Mesendoderm (in vitro differentiated cells): ENCODE data around the gene EGFL8.
"Not testable (repeated sequence)": the region's sequence is repeated elsewhere in the genome, so short reads cannot be mapped to it uniquely, and the experiment has no call there.

ENCODE experiments used
- DNase-seq: peaks from one replicate; pipeline ENCODE4 v3.0.0; 2013
- H2AK5ac ChIP-seq: 2 replicates; pipeline ENCODE4 v1.6.1; 2013; ENCODE audit warnings: low read length, inconsistent platforms
- H2BK120ac ChIP-seq: 2 replicates; pipeline ENCODE4 v1.6.1; 2013; ENCODE audit warnings: low read depth, mild to moderate bottlenecking, low read length, moderate library complexity, mixed read lengths
- H2BK15ac ChIP-seq: replicated peaks from 2 replicates; pipeline ENCODE4 v1.6.1; 2013; ENCODE audit warnings: low read depth, mild to moderate bottlenecking, moderate library complexity
- H2BK5ac ChIP-seq: 2 replicates; pipeline ENCODE4 v1.6.1; 2013; ENCODE audit warnings: low read length, inconsistent platforms
- H3K18ac ChIP-seq: 2 replicates; pipeline ENCODE4 v1.6.1; 2013; ENCODE audit warnings: mild to moderate bottlenecking, low read length, mixed read lengths
- H3K23ac ChIP-seq: one replicate; pipeline ENCODE4 v1.6.1; 2013; ENCODE audit warnings: low read length
- H3K27ac ChIP-seq: 2 replicates; pipeline ENCODE4 v1.5.1; 2013; ENCODE audit warnings: low read depth, mild to moderate bottlenecking, inconsistent platforms, low read length, moderate library complexity
- H3K27me3 ChIP-seq: 2 replicates; pipeline ENCODE4 v1.6.1; 2013; ENCODE audit warnings: low read length, control low read depth, mild to moderate bottlenecking, inconsistent platforms; ENCODE audit not compliant: insufficient read depth, poor library complexity
- H3K36me3 ChIP-seq: 2 replicates; pipeline ENCODE4 v1.6.1; 2013; ENCODE audit warnings: low read length, inconsistent platforms; ENCODE audit not compliant: control insufficient read depth, insufficient read depth
- H3K4ac ChIP-seq: one replicate; pipeline ENCODE4 v1.6.1; 2013; ENCODE audit warnings: low read depth, mild to moderate bottlenecking, low read length, moderate library complexity
- H3K4me1 ChIP-seq: 2 replicates; pipeline ENCODE4 v1.6.1; 2013; ENCODE audit warnings: low read depth, low read length, inconsistent platforms; ENCODE audit not compliant: control insufficient read depth
- H3K4me2 ChIP-seq: 2 replicates; pipeline ENCODE4 v1.6.1; 2013; ENCODE audit warnings: low read length
- H3K4me3 ChIP-seq: 2 replicates; pipeline ENCODE4 v1.5.1; 2013; ENCODE audit warnings: mild to moderate bottlenecking, low read length
- H3K56ac ChIP-seq: one replicate; pipeline ENCODE4 v1.6.1; 2013; ENCODE audit warnings: low read length
- H3K79me1 ChIP-seq: 2 replicates; pipeline ENCODE4 v1.6.1; 2013; ENCODE audit warnings: low read length, inconsistent platforms
- H3K79me2 ChIP-seq: 2 replicates; pipeline ENCODE4 v1.6.1; 2013; ENCODE audit warnings: mild to moderate bottlenecking, low read length; ENCODE audit not compliant: control insufficient read depth, insufficient read depth
- H3K9ac ChIP-seq: 2 replicates; pipeline ENCODE4 v1.6.1; 2013; ENCODE audit warnings: low read length, inconsistent platforms
- H4K5ac ChIP-seq: one replicate; pipeline ENCODE4 v1.6.1; 2013; ENCODE audit warnings: low read length
- H4K8ac ChIP-seq: one replicate; pipeline ENCODE4 v1.6.1; 2013; ENCODE audit warnings: low read depth, mild to moderate bottlenecking, control low read depth, low read length, moderate library complexity
- WGBS: extraction: QIAGEN DNeasy Blood & Tissue Kit; methylation state at CpG from one replicate; pipeline ENCODE4 v1.1.7; 2013; ENCODE audit warnings: low lambda C conversion rate, missing lambda C conversion rate; ENCODE audit not compliant: insufficient coverage; ENCODE audit errors: extremely low coverage; 5-methylcytosine and 5-hydroxymethylcytosine counted together

The EGFL8 gene

DNA sequence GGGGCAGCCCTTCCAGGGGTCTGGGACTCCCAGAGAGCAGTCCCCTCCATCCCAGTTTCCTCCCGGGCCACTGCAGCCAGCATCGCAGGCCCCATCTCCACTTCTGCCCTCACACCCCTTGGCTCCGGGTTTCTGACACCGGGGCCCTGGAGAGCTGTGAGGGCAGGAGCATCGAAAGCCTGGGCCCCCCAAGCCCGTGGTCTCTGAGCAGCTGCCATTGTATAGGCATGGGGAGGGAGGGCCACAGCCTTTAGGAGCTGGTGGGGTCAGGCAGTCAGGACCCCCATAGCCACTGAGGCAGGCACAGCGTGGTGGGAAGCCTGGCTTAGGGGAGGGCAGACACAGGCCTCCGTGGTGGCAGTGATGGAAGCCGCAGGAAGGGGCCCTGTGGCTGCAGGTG, 37.8 kb downstream of the EGFL8 start:
- Histone ChIP-seq H3K56ac (no peak overlapping the region), H3K4ac (no peak overlapping the region), H2BK5ac (no peak overlapping the region), H3K23ac (no peak overlapping the region), H3K79me2 (no peaks in the 10 kb centered on the region), H3K4me1 (no peaks in the 10 kb centered on the region), H3K9ac (no peak overlapping the region), H3K27me3 (no peaks in the 10 kb centered on the region), H3K79me1 (no peaks in the 10 kb centered on the region), H3K27ac (no peak overlapping the region), H2BK120ac (no peak overlapping the region), H3K18ac (no peak overlapping the region), H3K4me3 (no peak overlapping the region), H2AK5ac (no peak overlapping the region), H3K4me2 (no peak overlapping the region), H4K8ac (no peak overlapping the region), H4K5ac (no peak overlapping the region), H3K36me3 (no peaks in the 10 kb centered on the region), H2BK15ac (no peak overlapping the region)
- WGBS = no CpG with 5 or more reads among the region's 9 CpGs
- DNase-seq = no peak

DNA sequence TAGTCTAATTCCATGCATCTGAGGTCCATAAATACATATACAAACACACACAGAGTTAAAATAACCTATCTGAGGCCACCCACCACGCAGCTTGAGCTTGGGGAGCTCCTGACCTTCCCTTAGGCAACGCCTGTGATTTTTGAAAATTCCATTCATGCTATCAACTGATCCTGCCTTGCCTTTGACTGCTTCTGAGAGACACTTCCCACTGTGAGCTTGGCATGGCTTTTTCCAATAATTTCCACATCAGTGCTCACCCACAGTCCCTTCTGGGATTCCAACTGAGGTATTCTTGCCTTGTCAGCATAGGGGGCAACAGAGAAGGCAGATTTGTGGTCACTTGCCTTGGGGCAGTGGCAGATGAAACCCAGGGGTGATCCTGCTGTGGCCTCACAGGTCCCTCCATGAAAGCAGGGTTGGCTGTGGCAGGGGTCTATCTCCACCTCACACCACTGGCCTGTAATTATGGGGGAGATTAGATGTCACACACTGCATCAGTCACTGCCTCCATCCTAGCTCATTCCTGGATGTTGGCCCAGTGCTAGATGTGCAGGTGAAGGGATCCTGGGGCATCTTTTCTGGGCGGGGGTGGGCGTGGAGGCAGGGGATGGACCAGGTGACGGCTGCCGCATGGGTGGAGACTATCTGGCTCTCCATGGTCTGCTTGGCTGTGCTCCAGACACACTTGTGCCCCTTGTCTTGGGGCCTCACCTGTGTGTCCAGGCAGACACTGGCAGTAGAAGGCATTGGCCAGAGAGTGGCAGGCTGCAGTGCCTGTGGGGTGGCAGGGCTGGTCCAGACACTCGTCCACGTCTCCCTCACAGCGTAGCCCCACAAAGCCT, 39.3 kb downstream of the EGFL8 start:
- H3K23ac ChIP-seq = no peak overlapping the region
- WGBS = no CpG with 5 or more reads among the region's 9 CpGs
- no peaks in the 10 kb centered on the region for H3K27me3 ChIP-seq
- no peak overlapping the region for H2BK5ac ChIP-seq
- H3K27ac ChIP-seq = no peak overlapping the region
- no peaks in the 10 kb centered on the region for H3K36me3 ChIP-seq
- no peak overlapping the region for H3K9ac ChIP-seq
- no peak overlapping the region for H2AK5ac ChIP-seq
- no peak overlapping the region for H3K4me3 ChIP-seq
- H4K8ac ChIP-seq = no peak overlapping the region
- no peak overlapping the region for H4K5ac ChIP-seq
- H2BK120ac ChIP-seq = no peak overlapping the region
- no peak overlapping the region for H3K18ac ChIP-seq
- H3K56ac ChIP-seq = no peak overlapping the region
- H3K79me1 ChIP-seq = no peaks in the 10 kb centered on the region
- no peak overlapping the region for H2BK15ac ChIP-seq
- H3K4me1 ChIP-seq = no peaks in the 10 kb centered on the region
- no peaks in the 10 kb centered on the region for H3K79me2 ChIP-seq
- no peak overlapping the region for H3K4ac ChIP-seq
- DNase-seq = no peak
- H3K4me2 ChIP-seq = no peak overlapping the region

GRCh38 chr6:32204268-32204715, 39.9 kb downstream of the EGFL8 start:
- Histone ChIP-seq H3K27me3 (no peaks in the 10 kb centered on the region), H3K79me2 (no peaks in the 10 kb centered on the region), H3K4me1 (no peaks in the 10 kb centered on the region), H3K4me2 (no peak overlapping the region), H4K8ac (no peak overlapping the region), H3K27ac (no peak overlapping the region), H2BK120ac (no peak overlapping the region), H2AK5ac (no peak overlapping the region), H3K36me3 (no peaks in the 10 kb centered on the region), H3K4ac (no peak overlapping the region), H3K18ac (no peak overlapping the region), H3K4me3 (no peak overlapping the region), H3K9ac (no peak overlapping the region), H3K79me1 (no peaks in the 10 kb centered on the region), H2BK5ac (no peak overlapping the region), H3K56ac (no peak overlapping the region), H2BK15ac (no peak overlapping the region), H3K23ac (no peak overlapping the region), H4K5ac (no peak overlapping the region)
- no CpG with 5 or more reads among the region's 3 CpGs for WGBS
- no peak for DNase-seq

DNA sequence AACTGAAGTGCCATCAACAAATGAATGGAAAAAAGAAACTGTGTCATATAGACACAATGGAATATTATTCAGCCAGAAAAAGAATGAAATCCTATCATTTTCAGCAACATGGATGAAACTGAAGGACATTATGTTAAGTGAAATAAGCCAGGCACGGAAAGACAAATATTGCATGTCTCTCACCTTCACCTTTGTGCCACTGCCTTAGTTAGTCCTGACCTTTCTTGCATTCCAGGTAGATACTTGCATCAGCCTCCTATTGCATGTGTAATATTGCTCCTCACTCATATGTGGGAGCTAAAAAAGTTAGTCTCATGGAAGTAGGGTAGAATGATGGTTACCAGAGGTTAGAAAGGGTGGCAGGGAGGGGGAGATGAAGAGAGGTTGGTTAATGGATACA, 44.6 kb downstream of the EGFL8 start:
- no peak overlapping the region for H2BK15ac ChIP-seq
- H4K8ac ChIP-seq = no peak overlapping the region
- no peak overlapping the region for H3K18ac ChIP-seq
- H3K4me1 ChIP-seq = no peaks in the 10 kb centered on the region
- no peak overlapping the region for H3K4ac ChIP-seq
- H3K36me3 ChIP-seq = no peaks in the 10 kb centered on the region
- no peak overlapping the region for H2AK5ac ChIP-seq
- H3K4me3 ChIP-seq = no peak overlapping the region
- H3K27ac ChIP-seq = no peak overlapping the region
- no peaks in the 10 kb centered on the region for H3K27me3 ChIP-seq
- no peak overlapping the region for H4K5ac ChIP-seq
- H3K79me2 ChIP-seq = no peaks in the 10 kb centered on the region
- no CpG with 5 or more reads among the region's 1 CpG for WGBS
- H2BK5ac ChIP-seq = no peak overlapping the region
- no peak overlapping the region for H3K4me2 ChIP-seq
- no peaks in the 10 kb centered on the region for H3K79me1 ChIP-seq
- H3K23ac ChIP-seq = no peak overlapping the region
- H3K56ac ChIP-seq = no peak overlapping the region
- DNase-seq = no peak
- H3K9ac ChIP-seq = no peak overlapping the region
- no peak overlapping the region for H2BK120ac ChIP-seq

DNA sequence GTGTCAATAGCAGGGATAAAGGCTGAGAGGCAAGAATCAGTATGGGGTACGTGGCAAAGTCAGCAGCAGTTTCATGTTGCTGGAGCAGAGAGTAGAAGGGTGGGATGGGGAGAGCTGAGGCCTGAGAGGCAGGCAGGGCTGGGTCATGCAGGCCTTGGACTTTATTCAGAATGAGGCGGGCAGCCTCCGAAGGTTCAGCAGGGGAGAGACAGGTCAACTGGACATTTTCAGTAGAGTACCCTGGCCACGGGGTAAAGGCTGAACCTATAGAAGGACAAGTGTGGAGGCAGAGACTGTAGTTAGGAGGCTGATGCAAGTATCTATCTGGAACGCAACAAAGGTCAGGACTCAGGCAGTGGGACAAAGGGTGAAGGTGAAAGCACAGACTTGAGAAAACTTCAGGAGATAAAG, 45.8 kb downstream of the EGFL8 start:
- no peak overlapping the region for H2BK120ac ChIP-seq
- H4K5ac ChIP-seq = no peak overlapping the region
- no peak overlapping the region for H3K4me2 ChIP-seq
- no peak for DNase-seq
- WGBS = no CpG with 5 or more reads among the region's 5 CpGs
- H3K4me3 ChIP-seq = no peak overlapping the region
- no peak overlapping the region for H2BK5ac ChIP-seq
- no peaks in the 10 kb centered on the region for H3K27me3 ChIP-seq
- no peak overlapping the region for H2AK5ac ChIP-seq
- H4K8ac ChIP-seq = no peak overlapping the region
- no peak overlapping the region for H3K18ac ChIP-seq
- H3K79me1 ChIP-seq = no peaks in the 10 kb centered on the region
- H3K56ac ChIP-seq = no peak overlapping the region
- no peak overlapping the region for H3K4ac ChIP-seq
- H2BK15ac ChIP-seq = no peak overlapping the region
- no peaks in the 10 kb centered on the region for H3K36me3 ChIP-seq
- no peaks in the 10 kb centered on the region for H3K79me2 ChIP-seq
- no peak overlapping the region for H3K9ac ChIP-seq
- H3K27ac ChIP-seq = no peak overlapping the region
- H3K4me1 ChIP-seq = no peaks in the 10 kb centered on the region
- H3K23ac ChIP-seq = no peak overlapping the region

DNA sequence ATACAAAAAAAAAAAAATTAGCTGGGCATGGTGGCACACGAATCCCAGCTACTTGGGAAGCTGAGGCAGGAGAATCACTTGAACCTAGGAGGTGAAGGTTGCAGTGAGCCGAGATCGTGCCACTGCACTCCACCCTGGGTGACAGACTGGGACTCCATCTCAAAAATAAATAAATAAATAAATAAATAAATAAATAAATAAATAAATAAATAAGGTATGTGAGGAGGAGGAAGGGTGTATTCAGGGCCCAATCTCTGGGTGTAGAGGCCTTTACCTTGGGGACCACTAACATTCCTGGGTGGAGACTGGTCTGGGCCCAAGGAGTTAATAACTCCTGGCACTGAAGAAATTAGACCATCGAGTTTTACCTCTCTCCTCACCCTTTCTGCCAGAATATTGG, 47.0 kb downstream of the EGFL8 start:
- not testable (repeated sequence) for H3K56ac ChIP-seq, H3K27me3 ChIP-seq, H4K8ac ChIP-seq, H3K4me3 ChIP-seq, H2BK15ac ChIP-seq, H3K18ac ChIP-seq, H4K5ac ChIP-seq, H2AK5ac ChIP-seq, H3K27ac ChIP-seq, H3K9ac ChIP-seq, H3K36me3 ChIP-seq, H2BK5ac ChIP-seq, H3K4ac ChIP-seq, H2BK120ac ChIP-seq, H3K79me1 ChIP-seq, H3K4me1 ChIP-seq, H3K23ac ChIP-seq, H3K79me2 ChIP-seq, DNase-seq, H3K4me2 ChIP-seq
- no CpG with 5 or more reads among the region's 4 CpGs for WGBS
